ENCODE data around the gene MLLT1.

- no peak for TF ChIP-seq POLR2AphosphoS5 (IDR thresholded peaks at IDR 0.05)
- TF ChIP-seq CTCF (IDR thresholded peaks at IDR 0.05 in 8 of 11, conservative IDR thresholded peaks at IDR 0.05 in 3 of 11) = no peak
- no peak for TF ChIP-seq POLR2A (IDR thresholded peaks at IDR 0.05)
Observed at GRCh38 chr19:6279620-6279930, 200 bp downstream of the MLLT1 start.
